GM12878 (cell line): Measurements from ENCODE around the gene STK39. TPM values are rescaled to one million over a fixed set of nuclear protein-coding genes. Genes with fewer than 3 reads are reported as not detected.

Experiments used
- ATAC-seq: fragments of 200-7000 bp; cut with Tn5 transposase; 3 replicates; pipeline ENCODE4 v1.9.1; 2020; ENCODE audit warnings: mild to moderate bottlenecking, moderate library complexity
- BruUV-seq: library from RNA; stranded (reverse); fragments of 400-500 nt; replicated peaks from 2 replicates; lab custom pipeline; 2021; lab: Mats Ljungman, UMichigan
- CTCF ChIA-PET: fragments of 300-600 bp; sonication (Branson Sonifier 250); formaldehyde crosslinking; extraction: SDS; loops from one replicate; lab custom pipeline; 2021; ENCODE audit warnings: inconsistent platforms; lab: Yijun Ruan, JAX
- POLR2A ChIA-PET: fragments of 350-600 bp; formaldehyde crosslinking; extraction: SDS; loops from one replicate; lab custom pipeline; 2021; ENCODE audit warnings: inconsistent platforms; lab: Charles Lee
- RAD21 ChIA-PET: fragments of 300-600 bp; sonication (Branson Sonifier 250); formaldehyde crosslinking; loops from one replicate; lab custom pipeline; 2023; ENCODE audit warnings: antibody characterized with exemption; ENCODE audit not compliant: unreplicated experiment; lab: Charles Lee
- SMC1A ChIA-PET: fragments of 300-600 bp; sonication (Branson Sonifier 250); formaldehyde crosslinking; loops from one replicate; lab custom pipeline; 2023; ENCODE audit not compliant: unreplicated experiment, uncharacterized antibody; lab: Charles Lee
- DNase-seq: peaks from one replicate; pipeline ENCODE4 v3.0.0-alpha.2; 2011; ENCODE audit warnings: low read depth, low spot score
- FAIRE-seq: peaks from 3 replicates; lab custom pipeline; 2011; peaks lifted over from hg19 to GRCh38; lab: Jason Lieb, UNC
- H2AFZ ChIP-seq: 2 replicates; pipeline ENCODE4 v1.6.0; 2011; ENCODE audit warnings: low read depth, low read length, control low read depth; ENCODE audit not compliant: control insufficient read depth
- H3K27ac ChIP-seq: 2 replicates; pipeline ENCODE4 v1.5.1; 2011; ENCODE audit warnings: control low read depth; ENCODE audit not compliant: control insufficient read depth, insufficient read depth
- H3K27me3 ChIP-seq, 2 experiments: replicated peaks in 1 of 2; 2 replicates each; pipeline versions ENCODE4 v1.6.0 to v1.6.1; 2011; ENCODE audit warnings: low read length in 1 of 2; ENCODE audit not compliant: control insufficient read depth in 2 of 2, insufficient read depth in 2 of 2
- H3K36me3 ChIP-seq, 2 experiments: 2 replicates each; pipeline ENCODE4 v1.5.1; 2011; ENCODE audit warnings: low read length in 1 of 2; ENCODE audit not compliant: control insufficient read depth in 2 of 2, insufficient read depth in 2 of 2
- H3K4me1 ChIP-seq: 2 replicates; pipeline ENCODE4 v1.6.1; 2011; ENCODE audit warnings: mild to moderate bottlenecking, low read length, moderate library complexity, mixed read lengths; ENCODE audit not compliant: control insufficient read depth, insufficient read depth
- H3K4me2 ChIP-seq: 2 replicates; pipeline ENCODE4 v1.6.0; 2011; ENCODE audit warnings: control low read depth; ENCODE audit not compliant: control insufficient read depth, insufficient read depth
- H3K4me3 ChIP-seq: fragments of 200-600 bp; sonication (generic); 2 replicates; pipeline ENCODE4 v1.5.1; 2016
- H3K79me2 ChIP-seq: 2 replicates; pipeline ENCODE4 v1.6.0; 2011; ENCODE audit warnings: low read length; ENCODE audit not compliant: control insufficient read depth, insufficient read depth
- H3K9ac ChIP-seq: 2 replicates; pipeline ENCODE4 v1.8.0; 2011; ENCODE audit warnings: low read length, control low read depth, mixed read lengths; ENCODE audit not compliant: control insufficient read depth, insufficient read depth
- H3K9me3 ChIP-seq: replicated peaks from 3 replicates; pipeline ENCODE4 v1.5.1; 2011; ENCODE audit warnings: mild to moderate bottlenecking, low read length; ENCODE audit not compliant: control insufficient read depth, insufficient read depth
- H4K20me1 ChIP-seq: 2 replicates; pipeline ENCODE4 v1.6.0; 2011; ENCODE audit not compliant: control insufficient read depth, insufficient read depth
- CEBPB ChIP-seq, 2 experiments: fragments of 150-350 bp in 1 of 2; IDR thresholded peaks; 2 replicates each; pipeline ENCODE4 v1.6.1; 2012 to 2014; ENCODE audit warnings: low read depth in 2 of 2, low read length in 2 of 2, borderline replicate concordance in 1 of 2, inconsistent platforms in 1 of 2
- JUND ChIP-seq: IDR thresholded peaks from 2 replicates; pipeline ENCODE4 v1.6.1; 2012; ENCODE audit warnings: low read depth, mild to moderate bottlenecking, low read length, improper control_type of control experiment, moderate library complexity
- KLF5 ChIP-seq: fragments of 450-650 bp; IDR thresholded peaks from 2 replicates; pipeline ENCODE4 v1.6.1; 2014; ENCODE audit warnings: mild to moderate bottlenecking; ENCODE audit not compliant: partially characterized antibody
- NR2C2 ChIP-seq: IDR thresholded peaks from 2 replicates; pipeline ENCODE4 v1.6.1; 2011; ENCODE audit warnings: borderline replicate concordance, low read depth; ENCODE audit not compliant: control insufficient read depth, insufficient read length
- POLR2AphosphoS2 ChIP-seq: IDR thresholded peaks from 2 replicates; pipeline ENCODE4 v1.6.1; 2011; ENCODE audit warnings: low read depth, mild to moderate bottlenecking, low read length, improper control_type of control experiment, moderate library complexity
- RCOR1 ChIP-seq: conservative IDR thresholded peaks from 2 replicates; pipeline ENCODE4 v1.6.1; 2012; ENCODE audit warnings: low read depth, low read length, improper control_type of control experiment
- RELA ChIP-seq: fragments of 450-650 bp; IDR thresholded peaks from 2 replicates; pipeline ENCODE4 v1.8.0; 2014; ENCODE audit warnings: borderline replicate concordance; ENCODE audit not compliant: partially characterized antibody
- SIX5 ChIP-seq: IDR thresholded peaks from 2 replicates; pipeline ENCODE4 v1.6.1; 2011; ENCODE audit warnings: mild to moderate bottlenecking, low read depth, low read length, moderate library complexity; ENCODE audit not compliant: severe bottlenecking
- WGBS: methylation state at CpG from one replicate; pipeline ENCODE4 v1.1.6; 2016; ENCODE audit warnings: low lambda C conversion rate; ENCODE audit not compliant: insufficient replicate concordance, insufficient coverage; ENCODE audit errors: missing lambda C conversion rate; 5-methylcytosine and 5-hydroxymethylcytosine counted together
- in situ Hi-C: fragments of 300-500 bp; cut with MboI; formaldehyde crosslinking; loops from 9 replicates; pipeline ENCODE4 v1.14.3; 2018; ENCODE audit warnings: mixed read lengths
- intact Hi-C: fragments of 100-400 bp; cut with micrococcal nuclease; formaldehyde crosslinking; loops from one replicate; pipeline ENCODE4 v1.14.2; 2022; ENCODE audit not compliant: unreplicated experiment
- polyA plus RNA-seq, 11 experiments: library from polyadenylated mRNA; depleted of rRNA in 4 of 11; unstranded in 6 of 11; stranded (reverse) in 5 of 11; fragments of >200 nt; fragmentation: Nextera tagmentation in 4 of 11; fragmentation: Illumina TruSeq in 1 of 11; extraction: Ambion mirVana in 4 of 11; extraction: Trizol in 1 of 11; gene quantifications; 1 replicate in 1 of 11; 2 replicates in 10 of 11; pipeline versions ENCODE4 v1.2.1 to v1.2.3, GENCODE V29; 2011 to 2016; ENCODE audit warnings: inconsistent platforms in 2 of 11, missing spikeins in 2 of 11, low read depth in 1 of 11
- total RNA-seq, 4 experiments: library from RNA; depleted of rRNA in 3 of 4; stranded (reverse); fragments of >200 nt in 3 of 4; fragmentation: Illumina TruSeq in 1 of 4; extraction: Trizol in 1 of 4; gene quantifications; 2 replicates each; pipeline versions ENCODE4 v1.2.1 to v1.2.3, GENCODE V29; 2013 to 2021
- TF ChIP-seq, protein P1 (sequence below): fragments of 450-650 bp; IDR thresholded peaks from 2 replicates; pipeline ENCODE4 v1.6.1; 2018; ENCODE audit warnings: borderline replicate concordance, mild to moderate bottlenecking; ENCODE audit not compliant: partially characterized antibody
- TF ChIP-seq, protein P2 (sequence below): IDR thresholded peaks from 2 replicates; pipeline ENCODE4 v1.6.1; 2012; ENCODE audit warnings: low read length, inconsistent platforms
- TF ChIP-seq, protein P3 (sequence below): fragments of 150-350 bp; IDR thresholded peaks from 2 replicates; pipeline ENCODE4 v1.6.1; 2014; ENCODE audit warnings: mild to moderate bottlenecking, low read depth, low read length

STK39 gene
- total and polyA plus RNA-seq, 10 of the 15 experiments (the other 5 are each of a cell fraction or from before 2014, with no cell fraction given): 0.03 to 0.21 (median 0.07) TPM; not detected in 5

DNA sequence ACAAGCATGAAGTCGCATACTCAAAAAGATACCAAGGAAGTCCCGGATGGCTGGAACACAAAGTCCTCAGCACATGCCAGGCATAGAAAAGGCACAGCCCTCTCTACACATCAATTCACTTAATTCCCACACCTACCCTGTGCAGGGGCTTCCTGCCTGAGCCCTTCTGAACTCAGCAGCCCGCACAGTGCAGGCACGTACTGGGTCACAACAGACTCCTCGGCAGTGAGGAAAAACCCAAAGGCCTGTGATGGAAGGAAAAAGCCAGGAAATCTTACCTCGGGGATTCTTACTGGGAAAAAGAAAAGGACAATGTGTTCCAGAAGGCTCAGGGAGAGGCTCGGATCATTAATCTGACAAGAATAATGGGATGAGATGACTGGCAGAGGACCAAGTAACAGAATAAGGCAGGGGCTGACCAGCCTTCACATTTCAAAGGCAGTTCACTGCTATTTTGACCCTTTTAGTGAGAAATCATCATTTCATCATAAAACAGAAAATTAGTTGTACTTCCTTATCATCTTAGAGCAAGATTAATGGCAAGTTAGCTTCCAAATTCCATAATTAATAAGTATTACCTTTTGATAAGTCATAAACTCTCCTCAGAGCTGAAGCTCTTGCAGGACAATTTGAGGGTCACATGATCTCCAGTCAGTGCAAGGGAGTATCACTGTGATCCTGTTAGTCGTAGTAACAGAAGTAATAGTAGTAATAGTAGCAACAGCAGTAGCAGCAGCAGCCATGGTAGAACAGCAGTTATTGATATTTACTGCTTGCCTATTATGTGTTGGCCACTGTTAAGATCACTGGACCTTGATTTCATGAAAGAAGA lies 87.4 kb downstream of the STK39 start:
- no TSS peak for BruUV-seq
- H3K27me3 ChIP-seq: no peaks in the 10 kb centered on the region; a peak in 1 of 4 replicates
- TF ChIP-seq POLR2AphosphoS2: no peak
- TF ChIP-seq, protein P1, sequence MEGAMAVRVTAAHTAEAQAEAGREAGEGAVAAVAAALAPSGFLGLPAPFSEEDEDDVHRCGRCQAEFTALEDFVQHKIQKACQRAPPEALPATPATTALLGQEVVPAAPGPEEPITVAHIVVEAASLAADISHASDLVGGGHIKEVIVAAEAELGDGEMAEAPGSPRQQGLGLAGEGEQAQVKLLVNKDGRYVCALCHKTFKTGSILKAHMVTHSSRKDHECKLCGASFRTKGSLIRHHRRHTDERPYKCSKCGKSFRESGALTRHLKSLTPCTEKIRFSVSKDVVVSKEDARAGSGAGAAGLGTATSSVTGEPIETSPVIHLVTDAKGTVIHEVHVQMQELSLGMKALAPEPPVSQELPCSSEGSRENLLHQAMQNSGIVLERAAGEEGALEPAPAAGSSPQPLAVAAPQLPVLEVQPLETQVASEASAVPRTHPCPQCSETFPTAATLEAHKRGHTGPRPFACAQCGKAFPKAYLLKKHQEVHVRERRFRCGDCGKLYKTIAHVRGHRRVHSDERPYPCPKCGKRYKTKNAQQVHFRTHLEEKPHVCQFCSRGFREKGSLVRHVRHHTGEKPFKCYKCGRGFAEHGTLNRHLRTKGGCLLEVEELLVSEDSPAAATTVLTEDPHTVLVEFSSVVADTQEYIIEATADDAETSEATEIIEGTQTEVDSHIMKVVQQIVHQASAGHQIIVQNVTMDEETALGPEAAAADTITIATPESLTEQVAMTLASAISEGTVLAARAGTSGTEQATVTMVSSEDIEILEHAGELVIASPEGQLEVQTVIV: no peak
- TF ChIP-seq RELA: no peak
- TF ChIP-seq KLF5: no peak
- TF ChIP-seq RCOR1: no peak
- no peak for TF ChIP-seq NR2C2
- TF ChIP-seq, protein P2, sequence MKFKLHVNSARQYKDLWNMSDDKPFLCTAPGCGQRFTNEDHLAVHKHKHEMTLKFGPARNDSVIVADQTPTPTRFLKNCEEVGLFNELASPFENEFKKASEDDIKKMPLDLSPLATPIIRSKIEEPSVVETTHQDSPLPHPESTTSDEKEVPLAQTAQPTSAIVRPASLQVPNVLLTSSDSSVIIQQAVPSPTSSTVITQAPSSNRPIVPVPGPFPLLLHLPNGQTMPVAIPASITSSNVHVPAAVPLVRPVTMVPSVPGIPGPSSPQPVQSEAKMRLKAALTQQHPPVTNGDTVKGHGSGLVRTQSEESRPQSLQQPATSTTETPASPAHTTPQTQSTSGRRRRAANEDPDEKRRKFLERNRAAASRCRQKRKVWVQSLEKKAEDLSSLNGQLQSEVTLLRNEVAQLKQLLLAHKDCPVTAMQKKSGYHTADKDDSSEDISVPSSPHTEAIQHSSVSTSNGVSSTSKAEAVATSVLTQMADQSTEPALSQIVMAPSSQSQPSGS: no peak
- TF ChIP-seq, protein P3, sequence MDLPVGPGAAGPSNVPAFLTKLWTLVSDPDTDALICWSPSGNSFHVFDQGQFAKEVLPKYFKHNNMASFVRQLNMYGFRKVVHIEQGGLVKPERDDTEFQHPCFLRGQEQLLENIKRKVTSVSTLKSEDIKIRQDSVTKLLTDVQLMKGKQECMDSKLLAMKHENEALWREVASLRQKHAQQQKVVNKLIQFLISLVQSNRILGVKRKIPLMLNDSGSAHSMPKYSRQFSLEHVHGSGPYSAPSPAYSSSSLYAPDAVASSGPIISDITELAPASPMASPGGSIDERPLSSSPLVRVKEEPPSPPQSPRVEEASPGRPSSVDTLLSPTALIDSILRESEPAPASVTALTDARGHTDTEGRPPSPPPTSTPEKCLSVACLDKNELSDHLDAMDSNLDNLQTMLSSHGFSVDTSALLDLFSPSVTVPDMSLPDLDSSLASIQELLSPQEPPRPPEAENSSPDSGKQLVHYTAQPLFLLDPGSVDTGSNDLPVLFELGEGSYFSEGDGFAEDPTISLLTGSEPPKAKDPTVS: no peak
- TF ChIP-seq SIX5: no peak
- TF ChIP-seq CEBPB (IDR thresholded peaks at IDR 0.05; ENCODE audit: borderline replicate concordance in 1 of 2, low read depth in 2 of 2, low read length in 2 of 2): no peak
- no peak for TF ChIP-seq JUND
- TF ChIP-seq, all 136 proteins: peak for 0
- in situ Hi-C loops: no loop called here
- 39% methylated on average over 7 of the region's 8 CpGs for WGBS
- FAIRE-seq (no peak), ATAC-seq (no peak), DNase-seq (no peak)
- no peaks in the 10 kb centered on the region for H3K4me1 ChIP-seq
- H3K9ac ChIP-seq: no peak overlapping the region
- H3K79me2 ChIP-seq: no peaks in the 10 kb centered on the region
- SMC1A ChIA-PET: no interaction called here
- no peak overlapping the region for H2AFZ ChIP-seq
- RAD21 ChIA-PET: no interaction called here
- intact Hi-C loops: loop anchor here (5.0 kb wide), 1 partner anchor 177 kb away; no protein-coding TSS in a partner anchor
- CTCF ChIA-PET: no interaction called here
- H3K9me3 ChIP-seq: no peaks in the 10 kb centered on the region
- H3K4me2 ChIP-seq: no peak overlapping the region
- H3K27ac ChIP-seq: no peak overlapping the region
- POLR2A ChIA-PET: no interaction called here
- H3K36me3 ChIP-seq: no peaks in the 10 kb centered on the region
- H3K4me3 ChIP-seq: no peak overlapping the region
- no peaks in the 10 kb centered on the region for H4K20me1 ChIP-seq
